Mesothelial cell of epicardium (in vitro differentiated cells): ENCODE measurements around the gene BIRC7. TPM values are rescaled to one million over a fixed set of nuclear protein-coding genes. Genes with fewer than 3 reads are reported as not detected.

Source experiments
- DNase-seq, 2 experiments: peaks; one replicate each; pipeline ENCODE4 v3.0.0; 2021; ENCODE audit warnings: low spot score in 2 of 2; ENCODE audit not compliant: unreplicated experiment in 2 of 2
- H3K27ac Mint-ChIP-seq: 2 replicates; pipeline ENCODE4 v1.8.0; 2021; ENCODE audit warnings: mixed read lengths
- H3K27me3 Mint-ChIP-seq: 2 replicates; pipeline ENCODE4 v1.8.0; 2021; ENCODE audit warnings: low read depth, mixed read lengths
- H3K36me3 Mint-ChIP-seq: 2 replicates; pipeline ENCODE4 v1.8.0; 2021; ENCODE audit warnings: mixed read lengths
- H3K4me1 Mint-ChIP-seq: 2 replicates; pipeline ENCODE4 v1.8.0; 2021; ENCODE audit warnings: mixed read lengths
- H3K4me3 Mint-ChIP-seq: 2 replicates; pipeline ENCODE4 v1.8.0; 2021; ENCODE audit warnings: mild to moderate bottlenecking, moderate library complexity, mixed read lengths
- H3K9me3 Mint-ChIP-seq: 2 replicates; pipeline ENCODE4 v1.8.0; 2021; ENCODE audit warnings: mixed read lengths
- CTCF ChIP-seq: fragments of 200-600 bp; sonication (generic); IDR thresholded peaks from one replicate; pipeline ENCODE4 v1.5.0; 2021; ENCODE audit warnings: antibody characterized with exemption; ENCODE audit not compliant: unreplicated experiment
- total RNA-seq: library from RNA; stranded (reverse); gene quantifications from 3 replicates; pipeline ENCODE4 v1.2.1, GENCODE V29; 2021

Gene BIRC7
- total RNA-seq: 0.36 to 0.84 TPM (median 0.50 TPM) in 3 replicates

- Mint-ChIP-seq H3K27ac (no peak within 1 kb of the TSS), H3K4me3 (no peak within 1 kb of the TSS), H3K9me3 (no peaks in the 10 kb centered on the region), H3K27me3 (peaks cover 7% of the 10 kb centered on the region), H3K36me3 (no peaks in the 10 kb centered on the region), H3K4me1 (peaks cover 19% of the 10 kb centered on the region)
- TF ChIP-seq CTCF: no peak
- DNase-seq: no peak
Measured at GRCh38 chr20:63235399-63235983, at the start of gene BIRC7. BIRC7 (plus strand) TSS chr20:63235905; CDS start chr20:63236097, 192 bp downstream.

GRCh38 chr20:63186084-63186483 is 49.6 kb upstream of the BIRC7 start:
- no peaks in the 10 kb centered on the region for H3K36me3 Mint-ChIP-seq
- no peaks in the 10 kb centered on the region for H3K4me1 Mint-ChIP-seq
- TF ChIP-seq CTCF: no peak
- DNase-seq: no peak
- H3K4me3 Mint-ChIP-seq: no peak overlapping the region
- no peak overlapping the region for H3K27ac Mint-ChIP-seq
- no peaks in the 10 kb centered on the region for H3K9me3 Mint-ChIP-seq
- peaks cover 40% of the 10 kb centered on the region for H3K27me3 Mint-ChIP-seq

GRCh38 chr20:63186528-63187316 is 49.0 kb upstream of the BIRC7 start:
- Mint-ChIP-seq H3K36me3 (no peaks in the 10 kb centered on the region), H3K9me3 (no peaks in the 10 kb centered on the region), H3K27me3 (peaks cover 34% of the 10 kb centered on the region), H3K27ac (no peak overlapping the region), H3K4me1 (no peaks in the 10 kb centered on the region), H3K4me3 (no peak overlapping the region)
- DNase-seq: no peak
- TF ChIP-seq CTCF: no peak

GRCh38 chr20:63187338-63188158 is 48.2 kb upstream of the BIRC7 start:
- DNase-seq: no peak
- Mint-ChIP-seq H3K27me3 (peaks cover 26% of the 10 kb centered on the region), H3K9me3 (no peaks in the 10 kb centered on the region), H3K36me3 (no peaks in the 10 kb centered on the region), H3K27ac (no peak overlapping the region), H3K4me3 (no peak overlapping the region), H3K4me1 (no peaks in the 10 kb centered on the region)
- no peak for TF ChIP-seq CTCF

GRCh38 chr20:63188159-63188442 is 47.6 kb upstream of the BIRC7 start:
- no peaks in the 10 kb centered on the region for H3K9me3 Mint-ChIP-seq
- no peaks in the 10 kb centered on the region for H3K36me3 Mint-ChIP-seq
- no peaks in the 10 kb centered on the region for H3K4me1 Mint-ChIP-seq
- no peak for DNase-seq
- peaks cover 21% of the 10 kb centered on the region for H3K27me3 Mint-ChIP-seq
- H3K4me3 Mint-ChIP-seq: no peak overlapping the region
- no peak for TF ChIP-seq CTCF
- H3K27ac Mint-ChIP-seq: no peak overlapping the region
